ENCODE results near the gene DAD1. TPM values are rescaled to one million over a fixed set of nuclear protein-coding genes. Genes with fewer than 3 reads are reported as not detected.

The DAD1 gene
- total RNA-seq, 2 donors from 2014 or later: 163 to 219 TPM

DNA sequence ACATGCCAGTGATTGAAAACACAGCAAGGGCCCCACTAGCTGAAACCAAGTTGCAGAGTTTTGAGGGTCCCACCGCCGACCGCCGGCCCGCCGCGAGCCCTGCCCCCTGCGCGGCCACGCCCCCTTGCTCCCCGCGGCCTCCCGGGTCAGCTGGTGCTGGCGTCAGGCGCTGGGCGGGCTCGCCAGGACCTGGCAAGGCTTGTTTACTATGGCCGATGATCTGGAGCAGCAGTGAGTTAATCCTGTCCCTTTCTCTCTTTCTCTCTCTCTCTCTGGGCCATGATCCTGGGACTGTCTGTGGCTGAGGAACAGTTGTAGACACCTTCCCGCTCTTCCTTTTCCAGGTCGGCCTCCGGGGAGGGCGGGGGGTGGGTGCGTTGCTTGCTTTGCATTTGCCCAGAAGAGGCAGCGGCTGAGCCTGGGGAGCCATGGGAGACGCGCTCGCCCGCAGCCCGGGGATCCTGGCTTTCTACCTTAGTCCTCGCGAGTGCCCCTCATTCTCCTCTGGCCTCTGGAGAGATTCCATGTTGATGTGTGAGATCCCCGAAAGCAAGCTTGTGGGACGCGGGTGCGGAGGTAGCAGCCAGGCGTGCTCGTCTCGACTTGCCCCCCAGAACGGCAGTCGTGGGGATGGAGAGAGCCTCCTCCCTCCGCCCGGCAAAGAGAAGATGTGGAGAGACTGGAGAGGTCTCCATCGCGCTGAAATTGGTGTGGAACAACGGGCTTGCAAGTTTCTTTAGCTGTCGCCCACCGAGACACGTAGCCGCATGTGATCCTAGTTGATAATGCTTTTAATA lies 9.3 kb upstream of the DAD1 start, which contains the start of gene ABHD4:
Gene ABHD4 (plus strand): TSS at position 202 of the 797 bp plus-strand sequence. CDS start 7 bp downstream, at position 209.
- intact Hi-C loops (cut with DNase I): no loop called here
- Histone ChIP-seq H3K4me3 (peak within 1 kb of the TSS; percentile 56), H3K4me1 (no peaks in the 10 kb centered on the region), H3K9me3 (no peaks in the 10 kb centered on the region), H3K27ac (peak within 1 kb of the TSS; percentile 88), H3K9ac (ENCODE audit: low read depth in 2 of 2, low read length in 2 of 2) (peak within 1 kb of the TSS; percentile 85 to 89), H3K27me3 (no peaks in the 10 kb centered on the region), H3K36me3 (peaks cover under 1% of the 10 kb centered on the region)
- DNase-seq: peak; percentile 90
- TF ChIP-seq, protein P1, sequence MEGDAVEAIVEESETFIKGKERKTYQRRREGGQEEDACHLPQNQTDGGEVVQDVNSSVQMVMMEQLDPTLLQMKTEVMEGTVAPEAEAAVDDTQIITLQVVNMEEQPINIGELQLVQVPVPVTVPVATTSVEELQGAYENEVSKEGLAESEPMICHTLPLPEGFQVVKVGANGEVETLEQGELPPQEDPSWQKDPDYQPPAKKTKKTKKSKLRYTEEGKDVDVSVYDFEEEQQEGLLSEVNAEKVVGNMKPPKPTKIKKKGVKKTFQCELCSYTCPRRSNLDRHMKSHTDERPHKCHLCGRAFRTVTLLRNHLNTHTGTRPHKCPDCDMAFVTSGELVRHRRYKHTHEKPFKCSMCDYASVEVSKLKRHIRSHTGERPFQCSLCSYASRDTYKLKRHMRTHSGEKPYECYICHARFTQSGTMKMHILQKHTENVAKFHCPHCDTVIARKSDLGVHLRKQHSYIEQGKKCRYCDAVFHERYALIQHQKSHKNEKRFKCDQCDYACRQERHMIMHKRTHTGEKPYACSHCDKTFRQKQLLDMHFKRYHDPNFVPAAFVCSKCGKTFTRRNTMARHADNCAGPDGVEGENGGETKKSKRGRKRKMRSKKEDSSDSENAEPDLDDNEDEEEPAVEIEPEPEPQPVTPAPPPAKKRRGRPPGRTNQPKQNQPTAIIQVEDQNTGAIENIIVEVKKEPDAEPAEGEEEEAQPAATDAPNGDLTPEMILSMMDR (IDR thresholded peaks at IDR 0.05): no peak

DNA sequence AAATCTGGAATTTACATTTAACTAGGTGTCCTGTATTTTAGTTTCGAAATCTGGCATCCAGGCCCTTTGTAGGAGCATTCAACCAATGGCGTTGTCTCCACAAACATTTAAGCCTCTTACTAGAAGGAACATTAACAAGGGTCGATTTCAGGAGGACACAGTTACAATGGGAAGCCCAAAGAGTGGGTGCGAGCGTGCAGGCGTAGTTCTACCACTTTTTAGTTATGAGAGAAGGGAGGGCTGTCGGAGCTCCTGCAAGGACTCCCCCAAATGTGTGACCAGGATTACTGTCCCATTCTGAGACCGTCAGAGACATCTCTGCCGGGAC lies 8.7 kb upstream of the DAD1 start:
- no peaks in the 10 kb centered on the region for H3K27me3 ChIP-seq
- TF ChIP-seq, protein P1 (IDR thresholded peaks at IDR 0.05): no peak
- peak overlapping the region; percentile 56 for H3K4me3 ChIP-seq
- H3K4me1 ChIP-seq: no peaks in the 10 kb centered on the region
- no peaks in the 10 kb centered on the region for H3K36me3 ChIP-seq
- intact Hi-C loops (cut with DNase I): no loop called here
- H3K27ac ChIP-seq: peak overlapping the region; percentile 88
- no peaks in the 10 kb centered on the region for H3K9me3 ChIP-seq
- no peak for DNase-seq
- H3K9ac ChIP-seq (ENCODE audit: low read depth in 2 of 2, low read length in 2 of 2): peak overlapping the region; percentile 85 to 89

DNA sequence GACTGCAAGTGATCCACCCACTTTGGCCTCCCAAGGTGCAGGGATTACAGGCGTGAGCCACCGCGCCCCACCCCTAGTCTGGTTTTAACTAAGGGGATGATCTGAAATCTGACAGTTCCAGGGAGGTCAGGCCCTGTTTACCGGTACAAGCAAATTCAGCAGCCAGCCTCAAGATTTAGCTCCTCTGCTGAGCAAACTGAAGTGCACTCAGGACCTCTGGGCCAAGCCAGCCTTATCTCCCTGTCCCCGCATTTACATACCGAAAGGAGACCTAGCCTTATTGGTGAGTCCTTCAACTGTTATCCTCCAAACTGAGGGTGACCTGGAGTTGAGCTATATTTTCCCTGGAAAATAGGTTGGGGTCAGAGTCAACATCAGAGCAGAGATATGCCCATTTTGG lies 8.2 kb upstream of the DAD1 start:
- DNase-seq: no peak
- Histone ChIP-seq H3K4me3 (no peak overlapping the region), H3K27ac (no peak overlapping the region), H3K4me1 (no peaks in the 10 kb centered on the region), H3K9me3 (no peaks in the 10 kb centered on the region), H3K36me3 (no peaks in the 10 kb centered on the region), H3K27me3 (no peaks in the 10 kb centered on the region), H3K9ac (ENCODE audit: low read depth in 2 of 2, low read length in 2 of 2) (no peak overlapping the region)
- TF ChIP-seq, protein P1 (IDR thresholded peaks at IDR 0.05): no peak
- intact Hi-C loops (cut with DNase I): no loop called here

DNA sequence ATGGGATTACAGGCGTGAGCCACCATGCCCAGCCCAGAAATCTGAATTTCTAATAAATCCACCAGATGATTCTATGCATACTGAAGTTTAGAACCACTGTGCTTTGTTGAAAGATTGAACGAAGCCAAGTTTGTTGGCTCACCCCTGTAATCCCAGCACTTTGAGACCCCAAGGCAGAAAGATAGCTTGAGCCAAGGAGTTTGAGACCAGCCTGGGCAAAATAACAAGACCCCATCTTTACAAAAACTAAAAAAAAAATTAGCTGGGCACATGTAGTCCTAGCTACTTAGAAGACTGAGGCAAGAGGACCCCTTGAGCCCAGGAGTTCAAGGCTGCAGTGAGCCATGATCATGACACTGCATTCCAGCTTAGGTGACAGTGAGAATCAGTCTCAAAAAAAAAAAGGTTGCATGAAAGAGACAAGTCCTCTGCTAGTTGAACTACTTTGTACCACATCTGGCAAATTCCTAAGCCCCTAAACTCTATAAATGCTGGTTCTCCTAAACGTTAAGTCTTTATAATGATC lies 7.4 kb upstream of the DAD1 start:
- Histone ChIP-seq H3K4me3 (no peak overlapping the region), H3K36me3 (no peaks in the 10 kb centered on the region), H3K4me1 (no peaks in the 10 kb centered on the region), H3K9me3 (no peaks in the 10 kb centered on the region), H3K27ac (no peak overlapping the region), H3K9ac (ENCODE audit: low read depth in 2 of 2, low read length in 2 of 2) (no peak overlapping the region), H3K27me3 (no peaks in the 10 kb centered on the region)
- DNase-seq: no peak
- TF ChIP-seq, protein P1 (IDR thresholded peaks at IDR 0.05): no peak
- intact Hi-C loops (cut with DNase I): no loop called here

DNA sequence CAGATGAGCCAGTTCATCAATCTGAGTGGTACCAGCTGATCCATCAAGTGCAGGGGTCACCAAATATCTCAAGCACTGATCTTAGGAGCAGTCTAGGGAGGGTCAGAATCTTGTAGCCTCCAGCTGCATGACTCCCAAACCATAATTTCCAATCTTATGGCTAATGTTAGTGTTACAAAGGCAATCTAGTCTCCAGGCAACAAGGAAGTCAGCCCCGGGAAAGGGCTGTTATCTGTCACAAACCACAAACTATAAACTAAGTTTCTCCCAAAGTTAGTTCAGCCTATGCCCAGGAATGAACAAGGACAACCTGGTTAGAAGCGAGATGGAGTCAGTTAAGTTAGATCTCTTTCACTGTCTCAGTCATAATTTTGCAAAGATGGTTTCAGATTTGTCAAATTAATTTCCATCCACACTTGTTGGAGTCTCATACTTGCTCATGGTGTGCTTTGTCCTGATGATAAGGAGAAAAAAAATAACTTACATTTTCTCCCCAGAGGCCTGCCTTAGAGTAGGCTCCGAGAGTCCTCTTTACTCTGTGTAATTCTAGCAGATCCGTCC lies 5.2 kb upstream of the DAD1 start:
- DNase-seq: no peak
- TF ChIP-seq, protein P1 (IDR thresholded peaks at IDR 0.05): no peak
- intact Hi-C loops (cut with DNase I): no loop called here
- Histone ChIP-seq H3K9ac (ENCODE audit: low read depth in 2 of 2, low read length in 2 of 2) (no peak overlapping the region), H3K9me3 (no peaks in the 10 kb centered on the region), H3K4me1 (no peaks in the 10 kb centered on the region), H3K4me3 (no peak overlapping the region), H3K36me3 (no peaks in the 10 kb centered on the region), H3K27me3 (no peaks in the 10 kb centered on the region), H3K27ac (no peak overlapping the region)
